Measurements from ENCODE around the gene CTSW. TPM values are rescaled to one million over a fixed set of nuclear protein-coding genes. Genes with fewer than 3 reads are reported as not detected.

The CTSW gene
- total RNA-seq, result 0.13 TPM in 1 of 2 replicates, not detected in the other

GRCh38 chr11:65879617-65880016, at the start of gene CTSW:
Gene CTSW, plus strand, starts transcription at chr11:65879837. Its CDS starts 18 bp downstream, at chr11:65879855.

GRCh38 chr11:65833297-65834030, 46.2 kb upstream of the CTSW start, which contains the start of gene SNX32:
Gene SNX32, plus strand, starts transcription at chr11:65833963. Its CDS starts 103 bp downstream, at chr11:65834066.

GRCh38 chr11:65857853-65858680, 21.6 kb upstream of the CTSW start, which contains the start of gene CFL1:
Gene CFL1, minus strand, starts transcription at chr11:65858180. Its CDS starts 81 bp downstream, at chr11:65858099.

GRCh38 chr11:65860278-65861164, 19.1 kb upstream of the CTSW start, which contains the start of gene MUS81:
Gene MUS81, plus strand, starts transcription at chr11:65860433. Its CDS starts 321 bp downstream, at chr11:65860754.

GRCh38 chr11:65872586-65873317, 6.9 kb upstream of the CTSW start, which contains the start of gene EFEMP2:
Gene EFEMP2, minus strand, starts transcription at chr11:65872800. Its CDS starts 446 bp downstream, at chr11:65872354.

GRCh38 chr11:65888163-65888814, 8.7 kb downstream of the CTSW start, which contains the start of gene FIBP:
Gene FIBP, minus strand, starts transcription at chr11:65888471. Its CDS starts 53 bp downstream, at chr11:65888418.

GRCh38 chr11:65890324-65891218, 10.9 kb downstream of the CTSW start, which contains the start of gene CCDC85B:
Gene CCDC85B, plus strand, starts transcription at chr11:65890673. Its CDS starts 111 bp downstream, at chr11:65890784.

GRCh38 chr11:65900125-65900898, 20.7 kb downstream of the CTSW start, which contains the start of gene FOSL1:
Gene FOSL1, minus strand, starts transcription at chr11:65900388. Its CDS starts 49 bp downstream, at chr11:65900339.

GRCh38 chr11:65918211-65919140, 38.8 kb downstream of the CTSW start, which contains the start of gene C11orf68:
Gene C11orf68, minus strand, starts transcription at chr11:65919062. Its CDS starts 31 bp downstream, at chr11:65919031.

GRCh38 chr11:65919141-65919572, 39.5 kb downstream of the CTSW start, which contains the start of gene DRAP1:
Gene DRAP1, plus strand, starts transcription at chr11:65919426. Its CDS starts 76 bp downstream, at chr11:65919502.

Other genes starting within 250 kb of the CTSW start
- gene SIPA1, start 241.7 kb upstream of the CTSW start, total RNA-seq, result 10.6 and 11.9 TPM in 2 replicates
- 30.9 and 31.2 TPM in 2 replicates for gene RELA, start 216.9 kb upstream of the CTSW start, total RNA-seq
- 36.9 and 40.2 TPM in 2 replicates for gene KAT5, start 167.6 kb upstream of the CTSW start, total RNA-seq
- 35.1 and 51.9 TPM in 2 replicates for gene RNASEH2C, start 159.0 kb upstream of the CTSW start, total RNA-seq
- 11.8 and 14.9 TPM in 2 replicates for gene AP5B1, start 98.9 kb upstream of the CTSW start, total RNA-seq
- gene OVOL1, start 92.8 kb upstream of the CTSW start, total RNA-seq, result not detected in 2 replicates
- gene SNX32, start 45.9 kb upstream of the CTSW start, total RNA-seq, result 1.2 and 2.2 TPM in 2 replicates
- 577 and 633 TPM in 2 replicates for gene CFL1, start 21.7 kb upstream of the CTSW start, total RNA-seq
- 29.2 and 34.4 TPM in 2 replicates for gene MUS81, start 19.4 kb upstream of the CTSW start, total RNA-seq
- gene EFEMP2, start 7.0 kb upstream of the CTSW start, total RNA-seq, result 102 and 105 TPM in 2 replicates
- 130 and 132 TPM in 2 replicates for gene FIBP, start 8.6 kb downstream of the CTSW start, total RNA-seq
- gene CCDC85B, start 10.8 kb downstream of the CTSW start, total RNA-seq, result 57.9 and 60.6 TPM in 2 replicates
- gene FOSL1, start 20.6 kb downstream of the CTSW start, total RNA-seq, result 13.1 and 26.1 TPM in 2 replicates
- gene C11orf68, start 39.2 kb downstream of the CTSW start, total RNA-seq, result 26.8 and 32.6 TPM in 2 replicates
- gene DRAP1, start 39.6 kb downstream of the CTSW start, total RNA-seq, result 147 and 149 TPM in 2 replicates
- not detected in 2 replicates for gene TSGA10IP, start 65.6 kb downstream of the CTSW start, total RNA-seq
- gene SART1, start 81.9 kb downstream of the CTSW start, total RNA-seq, result 24.2 and 24.4 TPM in 2 replicates
- 26.6 and 27.2 TPM in 2 replicates for gene EIF1AD, start 122.3 kb downstream of the CTSW start, total RNA-seq
- 37.4 and 40.0 TPM in 2 replicates for gene BANF1, start 122.7 kb downstream of the CTSW start, total RNA-seq
- gene CST6, start 132.2 kb downstream of the CTSW start, total RNA-seq, result 3.0 and 7.6 TPM in 2 replicates
- gene CATSPER1, start 146.6 kb downstream of the CTSW start, total RNA-seq, result 0.26 and 0.43 TPM in 2 replicates
- 0.32 TPM in 1 of 2 replicates, not detected in the other for gene GAL3ST3, start 169.3 kb downstream of the CTSW start, total RNA-seq
- 116 and 131 TPM in 2 replicates for gene SF3B2, start 172.5 kb downstream of the CTSW start, total RNA-seq
- gene PACS1, start 190.4 kb downstream of the CTSW start, total RNA-seq, result 29.5 and 36.6 TPM in 2 replicates

All from articular chondrocyte of knee joint (primary cell).